ENCODE data around the gene PRMT6.

DNA sequence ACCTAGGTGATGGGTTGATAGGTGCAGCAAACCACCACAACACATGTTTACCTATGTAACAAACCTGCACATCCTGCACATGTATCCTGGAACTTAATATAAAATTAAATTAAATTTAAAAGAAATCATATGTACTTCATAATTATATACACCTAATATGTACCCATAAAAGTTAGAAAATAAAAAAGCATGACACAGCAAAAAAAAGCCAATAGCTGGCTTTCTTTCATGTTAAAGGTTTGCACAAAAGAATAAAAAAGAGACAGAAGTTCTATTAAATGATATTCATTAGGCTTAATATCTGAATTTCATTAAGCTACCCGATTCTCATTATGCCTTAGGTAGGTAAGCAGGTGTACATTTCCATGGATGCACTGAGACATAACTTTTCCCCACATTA, 5.2 kb upstream of the PRMT6 start:
- TF ChIP-seq EZH2 (IDR thresholded peaks at IDR 0.05; ENCODE audit: insufficient read depth, poor library complexity, severe bottlenecking) (no peak), EZH2phosphoT487 (IDR thresholded peaks at IDR 0.05; ENCODE audit: insufficient read depth, low read depth) (no peak)

Data from GM23248 (cell line).